ENCODE measurements around the gene OR10R2. TPM values are rescaled to one million over a fixed set of nuclear protein-coding genes. Genes with fewer than 3 reads are reported as not detected.
A peak's percentile ranks its signal among the peaks of the same experiment; 100 is the strongest.

OR10R2 gene
- total RNA-seq, 6 experiments from 2014 or later = not detected

DNA sequence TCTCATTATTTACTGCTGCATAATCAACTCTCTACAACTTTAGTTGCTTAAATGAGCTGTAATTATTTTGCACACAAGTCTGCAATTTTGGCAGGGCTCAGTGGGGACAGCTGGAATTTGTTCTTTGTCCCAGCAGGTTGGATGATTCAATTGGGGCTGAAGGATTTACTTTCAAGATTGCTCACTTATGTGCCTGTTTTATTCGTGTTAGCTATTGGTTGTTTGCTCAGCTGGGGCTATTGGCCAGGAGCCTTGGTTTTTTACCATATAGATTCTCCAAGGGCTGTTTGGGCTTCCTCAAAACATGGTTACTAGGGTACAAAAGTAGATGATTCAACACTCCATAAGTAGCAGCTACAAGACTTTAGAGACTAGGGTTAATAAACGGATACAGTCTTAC lies 13.4 kb downstream of the OR10R2 start:
- H3K4me3 ChIP-seq = no peak overlapping the region
- intact Hi-C loops (cut with DNase I) = no loop called here
- no peaks in the 10 kb centered on the region for H3K36me3 ChIP-seq
- 21% methylated on average over 2 of the region's 2 CpGs for WGBS (ENCODE audit: insufficient coverage, low coverage, low lambda C conversion rate, missing lambda C conversion rate)
- no peak for TF ChIP-seq POLR2A (IDR thresholded peaks at IDR 0.05)
- TF ChIP-seq, protein P1, sequence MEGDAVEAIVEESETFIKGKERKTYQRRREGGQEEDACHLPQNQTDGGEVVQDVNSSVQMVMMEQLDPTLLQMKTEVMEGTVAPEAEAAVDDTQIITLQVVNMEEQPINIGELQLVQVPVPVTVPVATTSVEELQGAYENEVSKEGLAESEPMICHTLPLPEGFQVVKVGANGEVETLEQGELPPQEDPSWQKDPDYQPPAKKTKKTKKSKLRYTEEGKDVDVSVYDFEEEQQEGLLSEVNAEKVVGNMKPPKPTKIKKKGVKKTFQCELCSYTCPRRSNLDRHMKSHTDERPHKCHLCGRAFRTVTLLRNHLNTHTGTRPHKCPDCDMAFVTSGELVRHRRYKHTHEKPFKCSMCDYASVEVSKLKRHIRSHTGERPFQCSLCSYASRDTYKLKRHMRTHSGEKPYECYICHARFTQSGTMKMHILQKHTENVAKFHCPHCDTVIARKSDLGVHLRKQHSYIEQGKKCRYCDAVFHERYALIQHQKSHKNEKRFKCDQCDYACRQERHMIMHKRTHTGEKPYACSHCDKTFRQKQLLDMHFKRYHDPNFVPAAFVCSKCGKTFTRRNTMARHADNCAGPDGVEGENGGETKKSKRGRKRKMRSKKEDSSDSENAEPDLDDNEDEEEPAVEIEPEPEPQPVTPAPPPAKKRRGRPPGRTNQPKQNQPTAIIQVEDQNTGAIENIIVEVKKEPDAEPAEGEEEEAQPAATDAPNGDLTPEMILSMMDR (IDR thresholded peaks at IDR 0.05) = no peak
- H3K27me3 ChIP-seq = no peaks in the 10 kb centered on the region
- H3K27ac ChIP-seq = no peak overlapping the region
- no peaks in the 10 kb centered on the region for H3K9me3 ChIP-seq
- DNase-seq (no peak), ATAC-seq (no peak)
- H3K4me1 ChIP-seq = no peaks in the 10 kb centered on the region

DNA sequence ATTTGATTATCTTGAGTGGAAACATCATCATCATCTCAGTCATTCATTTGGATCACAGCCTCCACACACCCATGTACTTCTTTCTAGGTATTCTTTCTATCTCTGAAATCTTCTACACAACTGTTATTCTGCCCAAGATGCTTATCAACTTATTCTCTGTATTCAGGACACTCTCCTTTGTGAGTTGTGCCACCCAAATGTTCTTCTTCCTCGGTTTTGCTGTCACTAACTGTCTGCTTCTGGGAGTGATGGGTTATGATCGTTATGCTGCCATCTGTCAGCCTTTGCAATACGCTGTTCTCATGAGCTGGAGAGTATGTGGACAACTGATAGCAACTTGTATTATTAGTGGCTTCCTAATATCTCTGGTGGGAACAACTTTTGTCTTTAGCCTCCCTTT lies 19.3 kb downstream of the OR10R2 start:
- Histone ChIP-seq H3K9me3 (no peaks in the 10 kb centered on the region), H3K27ac (no peak overlapping the region), H3K27me3 (no peaks in the 10 kb centered on the region), H3K4me1 (no peaks in the 10 kb centered on the region), H3K36me3 (no peaks in the 10 kb centered on the region), H3K4me3 (no peak overlapping the region)
- DNase-seq (no peak), ATAC-seq (no peak)
- intact Hi-C loops (cut with DNase I) = no loop called here
- TF ChIP-seq, protein P1 (IDR thresholded peaks at IDR 0.05) = no peak
- no peak for TF ChIP-seq POLR2A (IDR thresholded peaks at IDR 0.05)
- WGBS (ENCODE audit: insufficient coverage, low coverage, low lambda C conversion rate, missing lambda C conversion rate) = 45% methylated on average over 3 of the region's 3 CpGs

DNA sequence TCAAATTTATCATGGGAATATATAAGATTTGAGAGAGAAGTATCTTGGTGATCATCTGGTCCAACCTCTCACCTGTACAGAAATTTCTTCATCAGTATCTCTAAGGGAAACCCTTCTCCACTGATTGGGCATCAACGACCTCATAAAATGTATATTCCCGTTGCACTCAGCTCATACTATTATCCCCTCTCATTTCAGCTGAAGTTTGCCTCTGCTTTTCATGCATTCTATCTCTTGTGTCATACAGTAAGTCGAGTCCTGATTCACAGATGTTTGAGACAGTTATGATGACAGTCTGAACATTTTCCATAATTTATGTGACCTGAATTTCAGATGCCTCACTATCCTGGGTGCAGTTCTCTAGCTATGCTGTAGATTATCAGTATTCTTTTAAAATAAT lies 21.0 kb downstream of the OR10R2 start:
- Histone ChIP-seq H3K27me3 (no peaks in the 10 kb centered on the region), H3K9me3 (no peaks in the 10 kb centered on the region), H3K4me3 (no peak overlapping the region), H3K36me3 (no peaks in the 10 kb centered on the region), H3K27ac (no peak overlapping the region), H3K4me1 (no peaks in the 10 kb centered on the region)
- DNase-seq (no peak), ATAC-seq (no peak)
- 36% methylated on average over 3 of the region's 3 CpGs for WGBS (ENCODE audit: insufficient coverage, low coverage, low lambda C conversion rate, missing lambda C conversion rate)
- TF ChIP-seq, protein P1 (IDR thresholded peaks at IDR 0.05) = no peak
- TF ChIP-seq POLR2A (IDR thresholded peaks at IDR 0.05) = no peak
- intact Hi-C loops (cut with DNase I) = no loop called here

GRCh38 chr1:158494796-158495195 lies 22.8 kb downstream of the OR10R2 start:
- intact Hi-C loops (cut with DNase I) = no loop called here
- 37% methylated on average over 2 of the region's 2 CpGs for WGBS (ENCODE audit: insufficient coverage, low coverage, low lambda C conversion rate, missing lambda C conversion rate)
- no peak overlapping the region for H3K27ac ChIP-seq
- no peaks in the 10 kb centered on the region for H3K4me1 ChIP-seq
- TF ChIP-seq, protein P1 (IDR thresholded peaks at IDR 0.05) = no peak
- TF ChIP-seq POLR2A (IDR thresholded peaks at IDR 0.05) = no peak
- no peaks in the 10 kb centered on the region for H3K36me3 ChIP-seq
- ATAC-seq = no peak
- H3K9me3 ChIP-seq = no peaks in the 10 kb centered on the region
- H3K27me3 ChIP-seq = no peaks in the 10 kb centered on the region
- no peak for DNase-seq
- no peak overlapping the region for H3K4me3 ChIP-seq

DNA sequence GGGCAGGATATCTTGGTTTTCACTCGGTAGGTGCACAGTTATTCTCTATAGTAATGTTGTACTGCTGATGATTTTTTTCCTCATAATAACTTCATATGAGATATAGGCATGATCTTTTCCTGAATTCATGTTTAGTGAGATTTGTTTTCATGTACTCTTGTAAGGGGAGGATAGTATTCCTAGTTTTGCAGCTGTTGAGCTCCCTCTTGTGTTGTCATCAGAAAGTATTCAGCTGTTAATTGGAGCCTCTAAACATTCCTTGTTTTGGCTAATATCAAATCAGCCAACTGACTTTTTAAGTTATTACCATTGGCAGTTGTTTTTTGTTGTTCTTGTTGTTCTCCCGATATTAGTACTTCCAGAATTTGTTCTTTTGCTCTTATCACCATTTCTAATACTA lies 24.4 kb downstream of the OR10R2 start:
- intact Hi-C loops (cut with DNase I) = no loop called here
- 32% methylated on average over 2 of the region's 2 CpGs for WGBS (ENCODE audit: insufficient coverage, low coverage, low lambda C conversion rate, missing lambda C conversion rate)
- H3K4me3 ChIP-seq = no peak overlapping the region
- no peak overlapping the region for H3K27ac ChIP-seq
- H3K36me3 ChIP-seq = no peaks in the 10 kb centered on the region
- no peak for TF ChIP-seq POLR2A (IDR thresholded peaks at IDR 0.05)
- TF ChIP-seq, protein P1 (IDR thresholded peaks at IDR 0.05) = peak in 2 of 4 donors; percentile 19 to 21
- ATAC-seq (peak in 1 of 4 donors; percentile 24), DNase-seq (no peak)
- H3K4me1 ChIP-seq = no peaks in the 10 kb centered on the region
- no peaks in the 10 kb centered on the region for H3K9me3 ChIP-seq
- H3K27me3 ChIP-seq = no peaks in the 10 kb centered on the region
